Spleen (tissue), 11 donors: ENCODE results near the gene PDE4D. TPM values are rescaled to one million over a fixed set of nuclear protein-coding genes. Genes with fewer than 3 reads are reported as not detected.

Experiments
- DNase-seq: peaks from one replicate; pipeline ENCODE4 v3.0.0-alpha.2; 2020
- H3K27ac ChIP-seq, 8 donors: fragments of 200-600 bp; sonication (generic) in 7 of 8; 1 replicate in 4 of 8; 2 replicates in 4 of 8; pipeline versions ENCODE4 v1.5.0 to v1.8.0; 2016 to 2021; ENCODE audit warnings: inconsistent platforms in 4 of 8, mild to moderate bottlenecking in 4 of 8, moderate library complexity in 1 of 8
- H3K27me3 ChIP-seq, 7 donors: fragments of 200-600 bp; sonication (generic) in 6 of 7; replicated peaks in 1 of 7; 1 replicate in 4 of 7; 2 replicates in 3 of 7; pipeline versions ENCODE4 v1.5.0 to v1.8.0; 2016 to 2021; ENCODE audit warnings: inconsistent platforms in 3 of 7, mild to moderate bottlenecking in 1 of 7
- H3K36me3 ChIP-seq, 6 donors: fragments of 200-600 bp; sonication (generic) in 5 of 6; 1 replicate in 4 of 6; 2 replicates in 2 of 6; pipeline versions ENCODE4 v1.5.0 to v1.8.0; 2016 to 2021; ENCODE audit warnings: inconsistent platforms in 2 of 6
- H3K4me1 ChIP-seq, 6 donors: fragments of 200-600 bp; sonication (generic) in 5 of 6; 1 replicate in 3 of 6; 2 replicates in 3 of 6; pipeline versions ENCODE4 v1.5.0 to v1.8.0; 2016 to 2021; ENCODE audit warnings: inconsistent platforms in 3 of 6
- H3K4me3 ChIP-seq, 8 donors: fragments of 200-600 bp; sonication (generic) in 7 of 8; 1 replicate in 4 of 8; 2 replicates in 4 of 8; pipeline versions ENCODE4 v1.5.0 to v1.8.0; 2016 to 2021; ENCODE audit warnings: inconsistent platforms in 4 of 8, mild to moderate bottlenecking in 4 of 8, moderate library complexity in 2 of 8
- H3K9me3 ChIP-seq, 8 donors: fragments of 200-600 bp; sonication (generic) in 7 of 8; 1 replicate in 4 of 8; 2 replicates in 4 of 8; pipeline versions ENCODE4 v1.5.0 to v1.8.0; 2016 to 2021; ENCODE audit warnings: inconsistent platforms in 4 of 8
- CTCF ChIP-seq, 11 experiments: fragments of 200-600 bp in 7 of 11; fragments of 450-650 bp in 4 of 11; sonication (generic) in 4 of 11; IDR thresholded peaks in 8 of 11; conservative IDR thresholded peaks in 3 of 11; 1 replicate in 7 of 11; 2 replicates in 4 of 11; pipeline versions ENCODE4 v1.4.0 to v1.8.0; 2016 to 2021; ENCODE audit warnings: antibody characterized with exemption in 11 of 11, inconsistent platforms in 4 of 11, mild to moderate bottlenecking in 1 of 11
- POLR2A ChIP-seq, 3 donors: fragments of 450-650 bp; IDR thresholded peaks; one replicate each; pipeline ENCODE4 v1.5.1; 2017; ENCODE audit warnings: antibody characterized with exemption in 3 of 3, mild to moderate bottlenecking in 1 of 3
- POLR2AphosphoS5 ChIP-seq, 3 donors: sonication (generic); formaldehyde crosslinking; IDR thresholded peaks; one replicate each; pipeline ENCODE4 v1.5.1; 2017; ENCODE audit warnings: antibody characterized with exemption in 3 of 3
- WGBS, 5 donors: extraction: QIAGEN DNeasy Blood & Tissue Kit in 3 of 5; methylation state at CpG; one replicate each; pipeline versions ENCODE4 v1.1.5 to v1.1.7; 2013 to 2018; 5-methylcytosine and 5-hydroxymethylcytosine counted together
- intact Hi-C: fragments of 100-400 bp; cut with DNase I; formaldehyde crosslinking; loops from one replicate; pipeline ENCODE4 v1.15.0; 2023; ENCODE audit warnings: low total_unique reads
- polyA plus RNA-seq, 3 donors: library from polyadenylated mRNA; stranded (reverse); fragments of 200-250 nt; gene quantifications; one replicate each; pipeline ENCODE4 v1.2.1, GENCODE V29; 2013
- total RNA-seq, 7 donors: library from RNA; depleted of rRNA in 3 of 7; stranded (reverse); fragments of >200 nt in 3 of 7; fragmentation: NEBNext Ultra II Directional in 4 of 7; extraction: Animal tissue kit (Norgen Biotek cat#: 25700) in 4 of 7; gene quantifications; one replicate each; pipeline versions ENCODE4 v1.1.0 to v1.2.1, GENCODE V29; 2016 to 2021
- donor health status: healthy with polysubstance abuse.
- donor health status: DM: no; HTN: no; CAD: no; lungs with moderate emphysema.
- donor health status: DM: no; HTN: no; CAD: no.
- donor health status: Bipolar disorder and iron deficiency.
- donor health status: healthy.
- donor health status: DM: no; HTN: no; CAD: no.
- donor health status: DM: yes; HTN: yes; CAD: no.

Gene PDE4D
- total and polyA plus RNA-seq, 10 donors = 0.88 to 51.8 (median 18.2) TPM

GRCh38 chr5:59187857-59188256 is 705.7 kb downstream of the PDE4D start:
- H3K36me3 ChIP-seq = no peaks in the 10 kb centered on the region
- TF ChIP-seq POLR2AphosphoS5 (IDR thresholded peaks at IDR 0.05) (no peak), CTCF (IDR thresholded peaks at IDR 0.05 in 8 of 11, conservative IDR thresholded peaks at IDR 0.05 in 3 of 11) (no peak)
- H3K27ac ChIP-seq = no peak overlapping the region
- 48 to 61% (median 56%) methylated on average over 4 of the region's 4 CpGs for WGBS, 5 donors
- no peak for DNase-seq
- H3K9me3 ChIP-seq = no peaks in the 10 kb centered on the region
- peaks cover 0 to 10% (median 8%) of the 10 kb centered on the region in 6 donors for H3K4me1 ChIP-seq
- intact Hi-C loops = loop anchor here (10.0 kb wide), 1 partner anchor 487 kb away; no protein-coding TSS in a partner anchor
- H3K27me3 ChIP-seq = no peaks in the 10 kb centered on the region
- H3K4me3 ChIP-seq = no peak overlapping the region

- Histone ChIP-seq H3K27ac (no peak overlapping the region), H3K27me3 (no peaks in the 10 kb centered on the region), H3K4me3 (no peak overlapping the region), H3K9me3 (no peaks in the 10 kb centered on the region), H3K36me3 (no peaks in the 10 kb centered on the region), H3K4me1 (peaks cover 0 to 10% (median 8%) of the 10 kb centered on the region in 6 donors)
- no peak for TF ChIP-seq CTCF (IDR thresholded peaks at IDR 0.05 in 8 of 11, conservative IDR thresholded peaks at IDR 0.05 in 3 of 11)
- no peak for TF ChIP-seq POLR2A (IDR thresholded peaks at IDR 0.05)
- TF ChIP-seq POLR2AphosphoS5 (IDR thresholded peaks at IDR 0.05) = no peak
- no peak for DNase-seq
- intact Hi-C loops = loop anchor here (10.0 kb wide), 1 partner anchor 488 kb away; no protein-coding TSS in a partner anchor
- 80 to 87% (median 84%) methylated on average over 8 of the region's 8 CpGs for WGBS, 5 donors
Observed at GRCh38 chr5:59186623-59187022, 706.9 kb downstream of the PDE4D start.

- intact Hi-C loops = loop anchor here (10.0 kb wide), 1 partner anchor 489 kb away; no protein-coding TSS in a partner anchor
- 73 to 91% (median 89%) methylated on average over 5 of the region's 5 CpGs for WGBS, 5 donors
- no peak for TF ChIP-seq POLR2AphosphoS5 (IDR thresholded peaks at IDR 0.05)
- TF ChIP-seq POLR2A (IDR thresholded peaks at IDR 0.05) = no peak
- TF ChIP-seq CTCF (IDR thresholded peaks at IDR 0.05 in 8 of 11, conservative IDR thresholded peaks at IDR 0.05 in 3 of 11) = no peak
- Histone ChIP-seq H3K27ac (no peak overlapping the region), H3K36me3 (no peaks in the 10 kb centered on the region), H3K27me3 (no peaks in the 10 kb centered on the region), H3K4me1 (peaks cover 0 to 10% (median 8%) of the 10 kb centered on the region in 6 donors), H3K4me3 (no peak overlapping the region), H3K9me3 (no peaks in the 10 kb centered on the region)
- no peak for DNase-seq
Observed at GRCh38 chr5:59185757-59186385, 707.7 kb downstream of the PDE4D start.

GRCh38 chr5:59184769-59185168 is 708.8 kb downstream of the PDE4D start:
- no peak for DNase-seq
- Histone ChIP-seq H3K27me3 (no peaks in the 10 kb centered on the region), H3K27ac (no peak overlapping the region), H3K9me3 (no peaks in the 10 kb centered on the region), H3K4me3 (no peak overlapping the region), H3K4me1 (peaks cover 0 to 10% (median 8%) of the 10 kb centered on the region in 6 donors), H3K36me3 (no peaks in the 10 kb centered on the region)
- 88 to 95% (median 89%) methylated on average over 6 of the region's 6 CpGs for WGBS, 5 donors
- TF ChIP-seq POLR2A (IDR thresholded peaks at IDR 0.05) (no peak), CTCF (IDR thresholded peaks at IDR 0.05 in 8 of 11, conservative IDR thresholded peaks at IDR 0.05 in 3 of 11) (no peak), POLR2AphosphoS5 (IDR thresholded peaks at IDR 0.05) (no peak)
- intact Hi-C loops = loop anchor here (10.0 kb wide), 1 partner anchor 490 kb away; no protein-coding TSS in a partner anchor
